GM19455 (cell line): ENCODE data around the gene SPAG16.
"Not testable (repeated sequence)": the region's sequence is repeated elsewhere in the genome, so short reads cannot be mapped to it uniquely, and the experiment has no call there.

ENCODE experiments used
- ATAC-seq: cut with Tn5 transposase; IDR thresholded peaks from one replicate; pipeline ENCODE4 v1.9.1; 2021; ENCODE audit not compliant: unreplicated experiment

The SPAG16 gene

DNA sequence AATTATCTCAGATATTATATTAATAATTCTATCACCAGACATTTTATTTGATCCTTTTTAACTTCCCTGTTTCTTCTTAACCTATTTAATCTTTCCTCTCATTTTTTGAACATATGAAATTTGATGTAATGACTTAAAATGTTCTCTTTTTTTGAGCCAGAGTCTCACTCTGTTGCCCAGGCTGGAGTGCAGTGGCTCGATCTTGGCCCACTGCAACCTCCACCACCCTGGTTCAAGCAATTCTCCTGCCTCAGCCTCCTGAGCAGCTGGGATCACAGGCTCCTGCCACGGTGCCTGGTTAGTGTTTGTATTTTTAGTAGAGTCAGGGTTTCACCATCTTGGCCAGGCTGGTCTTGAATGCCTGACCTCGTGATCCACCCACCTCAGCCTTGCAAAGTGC, 404.6 kb downstream of the SPAG16 start:
- not testable (repeated sequence) for ATAC-seq

DNA sequence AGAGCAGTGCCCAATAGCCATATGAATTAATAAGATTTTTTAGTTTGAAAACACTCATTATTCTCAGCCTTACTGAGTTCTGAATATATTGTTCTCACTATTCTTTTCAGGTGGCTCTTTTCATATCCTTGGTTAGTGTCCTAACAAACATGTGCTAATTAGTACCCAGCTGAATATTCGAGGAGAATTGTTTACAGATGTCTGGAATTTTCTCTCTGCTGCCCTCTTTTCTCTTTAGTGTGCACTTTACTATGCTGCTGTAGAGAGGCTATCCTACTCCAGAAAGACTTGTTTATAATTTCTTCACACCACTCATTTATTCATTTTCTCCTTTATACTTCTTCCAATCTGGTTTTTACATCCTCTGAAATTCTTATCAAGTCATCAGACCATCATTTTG, 405.3 kb downstream of the SPAG16 start:
- no peak for ATAC-seq

DNA sequence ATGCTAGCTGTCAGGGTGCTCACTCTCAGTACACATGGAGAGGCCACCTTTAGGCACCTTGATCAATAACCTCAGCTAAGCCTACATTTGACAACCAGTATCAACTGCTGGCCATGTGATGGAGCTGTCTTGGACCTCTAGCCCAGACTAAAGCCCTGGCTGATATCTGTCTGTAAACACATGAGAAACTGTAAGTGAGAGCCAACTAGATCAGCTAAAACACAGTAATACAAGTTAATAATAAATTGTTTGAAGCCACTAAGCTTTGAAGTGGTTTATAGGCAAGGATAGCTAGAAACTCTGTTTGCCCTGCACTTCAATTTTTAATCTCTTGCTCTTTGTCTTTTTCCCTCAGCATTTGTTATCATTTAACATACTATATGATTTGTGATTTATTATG, 407.1 kb downstream of the SPAG16 start:
- no peak for ATAC-seq

DNA sequence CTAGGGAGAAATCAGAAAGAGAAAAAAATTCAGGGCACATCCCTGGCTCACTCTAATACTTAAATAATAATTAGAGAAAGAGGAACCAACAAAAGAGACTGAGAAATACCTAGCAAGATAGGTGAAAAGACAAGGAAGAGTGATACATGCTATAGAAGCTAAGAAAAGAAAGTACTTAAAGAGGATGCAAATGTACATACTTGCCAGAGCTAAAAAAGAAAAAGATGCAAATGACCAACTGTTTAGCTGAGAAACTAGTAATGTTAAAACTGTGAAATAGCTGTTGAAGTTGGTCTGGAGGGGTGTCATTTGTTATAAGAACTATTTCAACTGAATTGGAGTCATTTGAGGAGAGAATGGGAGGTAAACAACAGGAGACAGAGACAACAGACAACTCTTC, 412.2 kb downstream of the SPAG16 start:
- peak; percentile 56 for ATAC-seq

DNA sequence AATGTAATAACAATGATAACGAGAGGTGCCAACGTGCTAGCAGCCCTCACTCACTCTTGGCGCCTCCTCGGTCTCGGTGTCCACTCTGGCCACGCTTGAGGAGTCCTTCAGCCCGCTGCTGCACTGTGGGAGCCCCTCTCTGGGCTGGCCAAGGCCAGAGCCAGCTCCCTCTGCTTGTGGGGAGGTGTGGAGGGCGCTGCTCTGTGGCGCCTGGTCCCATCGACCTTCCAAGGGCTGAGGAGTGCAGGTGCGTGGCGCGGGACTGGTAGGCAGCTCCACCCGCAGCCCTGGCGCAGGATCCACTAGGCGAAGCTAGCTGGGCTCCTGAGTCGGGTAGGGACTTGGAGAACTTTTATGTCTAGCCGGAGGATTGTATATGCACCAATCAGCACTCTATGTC, 417.1 kb downstream of the SPAG16 start:
- ATAC-seq, result not testable (repeated sequence)

DNA sequence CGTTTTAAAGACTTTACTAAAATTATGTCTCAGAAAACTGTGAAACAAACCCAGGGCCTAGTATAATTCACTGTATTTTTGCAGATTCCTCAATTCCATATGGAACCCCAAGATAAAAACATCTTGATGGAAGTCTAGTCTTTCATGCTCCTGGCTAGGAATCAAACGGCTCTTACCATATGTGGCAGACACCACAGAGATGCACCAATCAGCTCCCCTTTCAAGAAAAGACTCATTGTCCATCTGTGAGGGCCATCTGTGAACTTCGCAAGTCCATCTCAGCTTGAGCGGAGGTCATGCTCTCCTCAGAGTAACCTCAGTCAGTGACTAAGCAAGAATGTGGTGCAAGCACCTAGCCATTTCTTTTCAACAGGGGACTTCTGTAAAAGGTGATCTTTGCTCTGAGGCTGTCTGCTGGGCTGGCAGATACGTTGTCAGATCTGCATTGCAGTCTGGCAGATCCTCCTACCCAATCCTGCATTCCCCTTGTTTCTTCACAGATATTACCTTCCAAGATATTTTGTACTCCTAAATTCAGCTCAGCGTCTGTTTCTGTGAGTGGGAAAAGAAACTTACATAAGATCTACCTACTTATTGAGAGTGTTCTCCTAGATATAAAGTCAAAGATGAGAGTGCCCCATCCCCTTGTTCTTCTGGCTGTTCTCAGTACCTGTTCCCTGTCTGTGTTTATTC, 419.3 kb downstream of the SPAG16 start:
- ATAC-seq, result no peak

DNA sequence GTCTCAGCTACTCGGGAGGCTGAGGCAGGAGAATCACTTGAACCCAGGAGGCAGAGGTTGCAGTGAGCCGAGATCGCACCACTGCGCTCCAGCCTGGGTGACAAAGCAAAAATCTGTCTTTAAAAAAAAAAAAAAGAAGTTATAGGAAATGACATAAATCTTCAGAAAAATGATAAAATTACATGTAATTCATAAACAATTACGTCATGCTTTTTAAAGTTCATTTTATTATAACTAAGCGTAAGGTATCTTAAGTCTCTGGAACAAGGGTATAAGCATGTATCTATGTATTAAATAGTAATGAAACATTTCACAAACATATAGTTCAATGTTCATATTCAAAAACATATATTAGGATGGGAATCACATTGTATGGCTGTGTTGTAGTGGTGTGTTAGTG, 425.9 kb downstream of the SPAG16 start:
- ATAC-seq, result no peak

DNA sequence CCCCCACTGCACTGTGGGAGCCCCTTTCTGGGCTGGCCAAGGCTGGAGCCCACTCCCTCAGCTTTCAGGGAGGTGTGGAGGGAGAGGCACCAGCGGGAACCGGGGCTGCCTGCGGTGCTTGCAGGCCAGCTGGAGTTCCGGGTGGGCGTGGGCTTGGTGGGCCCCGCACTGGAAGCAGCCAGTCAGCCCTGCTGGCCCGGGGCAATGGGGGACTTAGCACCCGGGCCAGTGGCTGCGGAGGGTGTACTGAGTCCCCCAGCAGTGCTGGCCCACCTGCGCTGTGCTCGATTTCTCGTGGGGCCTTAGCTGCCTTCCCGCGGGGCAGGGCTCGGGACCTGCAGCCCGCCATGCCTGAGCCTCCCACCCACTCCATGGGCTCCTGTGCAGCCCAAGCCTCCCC, 434.1 kb downstream of the SPAG16 start:
- not testable (repeated sequence) for ATAC-seq

DNA sequence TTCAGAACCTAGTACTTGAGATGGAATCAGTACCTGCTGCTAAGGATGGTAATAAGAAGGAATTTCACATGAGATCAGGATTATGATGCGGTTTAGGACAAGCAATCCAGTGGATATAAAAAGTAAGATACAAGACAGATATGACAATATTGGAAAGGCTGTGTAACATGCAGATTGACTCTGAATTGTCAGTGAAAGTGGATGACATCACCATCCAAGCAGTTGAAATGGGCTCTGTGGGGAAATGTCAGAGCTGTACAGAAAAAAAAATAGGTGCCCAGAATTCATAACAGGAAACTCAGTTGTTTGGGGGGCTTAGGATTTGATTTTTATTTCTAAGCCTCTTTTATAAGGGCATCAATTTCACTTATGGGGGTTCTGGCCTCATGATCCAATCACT, 438.3 kb downstream of the SPAG16 start:
- ATAC-seq, result no peak

DNA sequence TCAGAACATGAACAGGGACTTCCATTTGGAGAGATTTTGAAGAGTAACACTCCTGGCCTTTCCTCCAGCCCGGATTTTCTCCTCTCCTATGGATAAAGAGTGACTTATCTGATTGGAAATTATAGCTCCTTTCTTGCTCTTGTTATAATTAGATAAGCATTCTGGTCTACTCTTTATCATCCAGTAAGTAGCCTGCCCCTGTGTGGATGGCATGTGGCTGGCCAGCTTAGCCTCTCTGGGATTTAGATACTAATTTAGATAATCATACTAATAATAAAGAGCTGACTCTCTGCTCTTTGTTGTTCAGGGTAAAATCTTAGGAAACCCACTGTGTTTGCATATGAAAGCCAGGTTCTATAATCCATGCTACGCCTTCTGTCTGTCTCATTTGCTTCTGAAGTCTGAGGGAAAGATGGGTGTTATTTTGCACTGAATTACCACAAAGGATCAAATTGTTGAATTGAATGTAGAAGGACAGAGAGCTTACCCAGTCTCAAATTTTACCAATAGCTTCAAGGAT, 438.8 kb downstream of the SPAG16 start:
- ATAC-seq, result no peak

DNA sequence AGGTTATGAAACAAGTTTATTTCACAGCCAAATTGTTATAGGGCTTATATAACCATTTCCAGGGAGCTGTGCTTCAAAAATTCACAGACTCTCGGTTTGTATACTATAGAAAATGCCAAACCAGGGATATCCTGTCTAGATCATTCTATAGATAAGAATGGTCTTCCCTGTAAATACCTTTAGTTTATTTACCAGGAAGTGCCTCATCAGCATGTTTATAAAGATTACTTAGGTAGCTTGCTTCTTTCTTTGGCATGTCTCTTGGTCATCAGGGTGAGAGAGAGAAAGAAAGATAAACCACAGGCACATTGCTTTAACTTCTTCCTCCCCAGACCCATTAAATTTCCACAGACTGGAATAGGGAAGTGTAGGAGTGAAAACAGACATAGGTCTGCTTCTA, 439.4 kb downstream of the SPAG16 start:
- ATAC-seq, result no peak

DNA sequence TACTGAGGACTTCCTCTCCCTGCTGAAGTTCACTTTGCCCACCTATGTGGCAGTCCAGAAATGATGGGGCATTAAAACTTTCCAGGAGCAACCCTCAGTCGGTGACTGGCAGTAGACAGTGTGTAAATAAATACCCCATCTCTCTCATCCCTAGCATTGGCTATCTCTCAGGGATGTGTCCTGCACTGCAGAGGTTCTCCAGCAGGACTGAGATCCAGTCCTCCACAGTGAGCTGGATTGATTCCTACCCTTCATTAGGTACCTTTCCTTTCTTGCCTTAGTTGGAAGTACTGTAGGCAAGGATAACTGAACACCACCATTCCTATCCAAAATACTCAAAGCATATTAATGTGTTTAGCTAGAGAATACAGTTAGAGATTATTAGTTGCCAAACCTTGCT, 441.8 kb downstream of the SPAG16 start:
- ATAC-seq, result no peak

DNA sequence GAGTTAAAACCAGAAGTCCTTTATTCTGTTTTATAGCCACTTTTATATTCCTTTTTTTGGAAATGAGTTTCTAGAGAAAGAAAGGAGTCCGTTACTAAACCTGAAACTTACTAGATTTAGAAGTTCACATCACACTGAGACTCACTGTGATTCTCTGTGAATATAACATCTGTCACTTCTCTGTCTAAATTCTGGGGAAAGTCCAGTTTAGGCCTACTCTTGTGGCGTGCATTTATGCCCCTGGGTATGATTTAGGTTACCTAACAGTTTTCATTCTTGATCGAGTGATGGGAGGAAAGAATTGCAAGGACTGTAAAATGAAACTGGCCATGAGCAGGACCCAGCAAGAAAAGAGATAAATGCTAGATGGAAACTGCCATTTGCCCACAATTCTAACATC, 449.6 kb downstream of the SPAG16 start:
- ATAC-seq, result peak; percentile 87

DNA sequence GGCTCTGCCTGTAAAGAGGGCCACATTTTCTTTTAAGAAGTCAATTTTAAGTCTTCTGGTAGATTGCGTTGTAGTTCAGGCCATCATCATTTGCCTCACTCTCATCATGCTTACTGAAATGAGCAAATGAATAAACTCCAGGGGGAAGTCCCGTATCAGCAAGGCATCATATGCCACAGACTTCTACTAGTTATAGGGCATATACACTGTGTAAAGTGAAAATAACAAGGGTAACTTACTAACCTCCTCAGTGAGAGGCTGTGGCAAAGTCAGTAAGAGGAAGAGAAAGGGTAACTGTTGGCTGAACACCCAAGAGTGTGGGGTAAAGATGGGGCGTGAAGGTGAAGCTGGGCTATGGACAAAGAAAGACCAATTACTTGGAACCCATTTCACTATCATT, 456.2 kb downstream of the SPAG16 start:
- ATAC-seq, result peak; percentile 83

DNA sequence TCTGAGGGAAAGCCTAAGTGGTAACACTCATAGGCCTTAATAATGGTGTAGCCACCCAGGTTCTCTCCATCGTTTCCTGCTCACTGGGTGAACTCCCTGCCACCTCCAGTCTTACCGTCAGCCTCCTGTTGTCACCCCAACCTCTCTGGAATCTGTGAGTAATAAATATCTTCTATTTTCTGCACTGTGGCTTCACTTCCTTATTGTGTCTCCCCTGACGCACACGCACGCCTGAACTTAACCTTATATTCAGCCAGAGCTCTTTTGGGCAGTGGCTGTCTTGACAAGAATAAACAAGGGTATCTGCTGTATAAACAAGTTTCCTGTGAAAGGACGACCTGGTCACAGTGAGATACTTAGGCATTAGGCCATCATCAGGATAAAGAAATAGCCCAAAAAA, 467.2 kb downstream of the SPAG16 start:
- ATAC-seq, result peak; percentile 92

DNA sequence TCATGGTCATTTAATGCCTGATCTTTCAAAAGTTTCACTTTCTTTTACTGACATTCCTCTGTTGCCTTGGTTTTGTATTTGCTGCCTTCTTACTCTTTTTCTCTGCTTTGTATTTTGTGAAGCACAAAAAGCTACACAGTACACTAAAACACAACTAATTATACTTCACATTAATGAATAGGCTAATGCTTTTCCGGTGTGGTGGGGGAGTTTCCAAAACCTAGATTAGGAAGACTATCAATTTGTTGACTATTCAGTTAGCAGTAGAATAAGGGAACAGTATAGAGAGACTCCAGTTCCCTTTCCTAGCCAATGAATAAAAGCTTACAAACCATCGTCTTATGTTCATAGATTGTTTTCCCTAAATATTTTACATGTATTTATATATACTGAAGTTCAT, 468.3 kb downstream of the SPAG16 start:
- no peak for ATAC-seq

DNA sequence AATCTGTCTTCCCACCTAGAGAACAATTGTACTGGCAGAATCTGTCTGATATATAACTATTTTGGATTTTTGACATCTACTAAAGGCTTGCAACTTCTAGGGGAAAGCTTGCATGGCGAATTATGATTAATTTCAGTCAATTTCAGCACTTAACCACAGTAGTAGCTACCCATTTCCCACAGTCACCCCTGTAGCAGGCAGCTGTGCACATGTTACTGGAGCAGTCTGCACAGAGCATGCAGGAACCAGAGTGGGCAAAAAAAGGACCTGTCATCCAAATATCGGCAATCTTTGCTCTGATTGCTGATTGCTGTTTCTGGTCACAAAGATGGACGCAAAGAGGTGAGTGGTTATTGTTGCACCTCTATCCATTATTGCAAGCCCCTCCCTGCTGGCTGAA, 473.3 kb downstream of the SPAG16 start:
- ATAC-seq, result no peak

DNA sequence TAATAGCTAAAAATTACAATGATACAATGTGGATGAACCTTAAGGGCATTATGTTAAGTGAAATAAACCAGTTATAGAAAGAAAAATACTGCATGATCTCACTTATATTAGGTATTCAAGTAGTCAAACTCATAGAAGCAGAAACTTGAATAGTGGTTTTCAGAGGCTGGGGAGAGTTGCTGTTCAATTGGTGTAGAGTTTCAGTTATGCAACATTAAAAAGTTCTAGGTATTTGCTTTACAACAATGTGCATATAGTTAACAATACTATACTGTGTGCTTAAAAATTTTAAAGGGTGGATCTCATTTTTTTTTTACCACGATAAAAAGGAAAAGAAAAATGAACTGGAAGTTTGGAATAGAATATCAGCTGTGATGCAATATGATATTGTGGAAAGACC, 479.1 kb downstream of the SPAG16 start:
- ATAC-seq, result no peak

DNA sequence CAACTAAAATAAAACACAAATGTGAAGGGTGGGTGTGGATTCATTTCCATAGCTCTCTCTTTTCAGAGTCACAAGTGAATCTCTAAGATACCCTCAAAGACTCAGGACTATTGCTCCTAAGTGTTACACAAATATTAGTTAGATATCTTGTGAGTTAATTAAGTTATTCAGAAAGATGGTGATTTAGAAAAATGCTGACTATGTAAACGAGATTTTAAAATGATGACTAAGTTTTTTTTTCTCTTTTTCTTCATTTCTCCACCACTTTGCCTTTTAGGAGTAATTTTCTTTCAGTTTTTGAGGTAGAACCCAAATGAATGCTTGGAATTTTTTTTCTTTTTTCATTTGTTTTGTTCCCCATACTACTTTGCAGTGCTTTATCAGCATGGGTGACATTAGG, 479.7 kb downstream of the SPAG16 start:
- no peak for ATAC-seq

DNA sequence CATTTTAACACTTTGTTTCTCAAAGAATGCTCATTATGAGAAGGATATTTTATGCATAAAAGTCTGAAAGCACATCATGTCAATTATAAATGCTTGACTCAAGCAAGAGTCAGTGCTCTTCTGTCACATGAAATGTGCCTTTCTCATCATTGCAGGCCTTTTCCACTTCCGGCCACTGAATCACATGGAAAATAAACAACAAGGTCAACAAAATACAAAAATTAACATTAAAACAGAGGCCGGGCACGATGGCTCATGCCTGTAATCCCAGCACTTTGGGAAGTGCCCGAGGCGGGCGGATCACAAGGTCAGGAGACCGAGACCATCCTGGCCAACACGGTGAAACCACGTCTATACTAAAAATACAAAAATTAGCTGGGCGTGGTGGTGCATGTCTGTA, 480.6 kb downstream of the SPAG16 start:
- no peak for ATAC-seq

DNA sequence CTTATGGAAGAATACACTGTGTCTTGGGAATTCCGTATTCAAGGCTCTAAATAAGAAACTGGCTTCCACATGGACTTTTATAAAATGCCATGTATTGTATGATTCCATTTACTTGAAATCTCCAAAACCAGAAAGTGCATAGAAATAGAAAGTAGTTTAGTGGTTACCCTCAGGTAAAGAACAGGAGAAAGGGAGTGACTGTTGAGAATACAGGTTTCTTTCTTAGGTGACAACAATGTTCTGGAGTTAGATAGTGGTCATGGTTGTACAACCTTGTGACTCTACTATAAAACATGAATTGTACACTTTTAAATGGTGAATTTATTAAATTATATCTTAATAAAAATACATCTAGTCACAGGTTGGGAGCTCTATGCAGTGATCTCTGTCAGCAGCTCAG, 481.8 kb downstream of the SPAG16 start:
- ATAC-seq, result peak; percentile 59

DNA sequence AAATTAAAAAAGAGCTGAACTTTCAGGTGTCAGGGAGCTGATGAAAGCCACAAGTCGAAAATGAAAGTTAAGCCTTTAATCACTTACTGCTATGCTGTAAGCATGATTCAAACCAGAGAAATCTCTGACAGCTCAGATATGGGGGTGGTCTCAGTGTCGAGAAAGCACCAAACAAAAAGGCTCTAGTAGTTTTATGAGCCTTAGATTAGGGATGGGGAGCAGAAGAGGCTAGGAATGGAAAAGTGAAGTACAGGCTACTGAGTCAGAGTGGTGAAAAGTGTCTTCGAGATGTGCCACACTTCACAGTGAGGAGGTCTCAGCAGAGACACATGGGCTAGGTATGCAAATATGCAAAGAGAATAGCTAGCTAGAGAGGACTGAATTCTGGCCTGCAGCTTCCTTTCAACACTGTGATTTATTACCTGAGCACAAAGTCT, 482.2 kb downstream of the SPAG16 start:
- peak; percentile 98 for ATAC-seq

DNA sequence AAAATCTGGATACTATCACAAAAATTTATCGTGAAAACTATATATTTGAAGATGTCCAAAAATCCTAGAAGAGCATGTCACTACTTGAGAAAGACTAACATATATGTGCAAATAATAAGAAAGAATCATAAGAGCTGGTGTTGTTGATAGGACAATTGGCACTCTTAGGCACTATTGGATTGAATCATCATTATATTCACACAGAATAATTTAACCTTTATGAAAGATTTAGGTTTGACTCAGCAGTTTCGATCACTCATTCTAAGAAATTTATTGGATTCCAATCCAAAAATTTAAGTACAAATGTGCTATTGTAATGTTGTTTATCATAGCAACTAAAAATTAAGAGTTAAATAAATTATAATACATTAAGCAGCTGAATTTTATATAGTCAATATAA, 503.6 kb downstream of the SPAG16 start:
- ATAC-seq, result no peak
